ENCODE results near the gene PDE2A.

GRCh38 chr11:72696866-72697700 is 22.9 kb upstream of the PDE2A start:
- TF ChIP-seq, protein P1, sequence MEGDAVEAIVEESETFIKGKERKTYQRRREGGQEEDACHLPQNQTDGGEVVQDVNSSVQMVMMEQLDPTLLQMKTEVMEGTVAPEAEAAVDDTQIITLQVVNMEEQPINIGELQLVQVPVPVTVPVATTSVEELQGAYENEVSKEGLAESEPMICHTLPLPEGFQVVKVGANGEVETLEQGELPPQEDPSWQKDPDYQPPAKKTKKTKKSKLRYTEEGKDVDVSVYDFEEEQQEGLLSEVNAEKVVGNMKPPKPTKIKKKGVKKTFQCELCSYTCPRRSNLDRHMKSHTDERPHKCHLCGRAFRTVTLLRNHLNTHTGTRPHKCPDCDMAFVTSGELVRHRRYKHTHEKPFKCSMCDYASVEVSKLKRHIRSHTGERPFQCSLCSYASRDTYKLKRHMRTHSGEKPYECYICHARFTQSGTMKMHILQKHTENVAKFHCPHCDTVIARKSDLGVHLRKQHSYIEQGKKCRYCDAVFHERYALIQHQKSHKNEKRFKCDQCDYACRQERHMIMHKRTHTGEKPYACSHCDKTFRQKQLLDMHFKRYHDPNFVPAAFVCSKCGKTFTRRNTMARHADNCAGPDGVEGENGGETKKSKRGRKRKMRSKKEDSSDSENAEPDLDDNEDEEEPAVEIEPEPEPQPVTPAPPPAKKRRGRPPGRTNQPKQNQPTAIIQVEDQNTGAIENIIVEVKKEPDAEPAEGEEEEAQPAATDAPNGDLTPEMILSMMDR (IDR thresholded peaks at IDR 0.05; ENCODE audit: insufficient read depth, low read depth, low read length), result no peak
- TF ChIP-seq EZH2 (IDR thresholded peaks at IDR 0.05; ENCODE audit: insufficient read depth, low read length), result no peak

Data from astrocyte (in vitro differentiated cells and primary cell).